Epidermal melanocyte (primary cell): ENCODE data around the gene TRIP10.

ENCODE experiments used
- DNase-seq: peaks from one replicate; pipeline ENCODE4 v3.0.0; 2011; ENCODE audit warnings: low spot score; ENCODE audit not compliant: insufficient read length

Gene TRIP10

DNA sequence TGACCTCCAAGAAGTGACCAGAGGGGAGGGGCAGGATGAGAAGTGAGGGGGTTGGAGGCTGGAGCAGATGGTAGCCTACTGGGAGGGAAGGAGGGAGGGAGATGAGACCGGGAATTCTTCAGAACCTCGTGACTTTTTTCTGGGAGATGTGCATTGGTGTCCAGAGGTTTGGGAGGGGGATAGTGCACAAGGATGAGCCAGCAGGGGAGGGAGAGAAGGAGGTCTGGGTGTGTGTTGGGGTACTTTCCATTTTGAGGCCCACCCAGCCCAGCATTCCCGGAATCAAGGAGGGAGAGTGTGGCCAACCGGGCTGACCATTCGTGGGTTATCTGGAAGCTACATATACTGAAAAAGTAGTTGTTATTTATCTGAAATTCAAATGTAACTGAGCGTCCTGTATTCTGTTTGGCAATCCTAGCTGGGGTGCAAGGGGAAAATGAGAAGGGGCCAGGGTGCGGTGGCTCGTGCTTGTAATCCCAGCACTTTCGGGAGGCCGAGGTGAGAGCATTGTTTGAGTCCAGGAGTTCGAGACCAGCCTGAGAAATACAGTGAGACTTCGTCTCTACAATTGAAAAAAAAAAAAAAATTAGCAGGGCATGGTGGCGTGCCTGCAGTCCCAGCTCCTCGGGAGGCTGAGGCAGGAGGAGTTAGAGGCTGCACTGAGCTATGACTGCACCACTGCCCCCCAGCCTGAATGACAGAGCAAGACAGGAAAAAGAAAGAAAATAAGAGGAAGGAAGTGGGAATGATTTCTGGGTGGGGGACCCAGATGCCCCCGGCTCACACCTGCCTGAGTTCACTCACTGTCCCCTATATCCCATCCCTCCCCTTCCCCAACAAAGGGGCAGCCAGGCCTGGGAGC, 14.6 kb upstream of the TRIP10 start:
- DNase-seq: no peak

- no peak for DNase-seq
These were observed 13.8 kb upstream of the TRIP10 start for GRCh38 chr19:6725513-6726231.

GRCh38 chr19:6728346-6728745, 11.1 kb upstream of the TRIP10 start:
- no peak for DNase-seq

- DNase-seq: no peak
These were observed 9.8 kb upstream of the TRIP10 start for GRCh38 chr19:6729573-6730152.

GRCh38 chr19:6730153-6730804, 9.2 kb upstream of the TRIP10 start:
- no peak for DNase-seq

DNA sequence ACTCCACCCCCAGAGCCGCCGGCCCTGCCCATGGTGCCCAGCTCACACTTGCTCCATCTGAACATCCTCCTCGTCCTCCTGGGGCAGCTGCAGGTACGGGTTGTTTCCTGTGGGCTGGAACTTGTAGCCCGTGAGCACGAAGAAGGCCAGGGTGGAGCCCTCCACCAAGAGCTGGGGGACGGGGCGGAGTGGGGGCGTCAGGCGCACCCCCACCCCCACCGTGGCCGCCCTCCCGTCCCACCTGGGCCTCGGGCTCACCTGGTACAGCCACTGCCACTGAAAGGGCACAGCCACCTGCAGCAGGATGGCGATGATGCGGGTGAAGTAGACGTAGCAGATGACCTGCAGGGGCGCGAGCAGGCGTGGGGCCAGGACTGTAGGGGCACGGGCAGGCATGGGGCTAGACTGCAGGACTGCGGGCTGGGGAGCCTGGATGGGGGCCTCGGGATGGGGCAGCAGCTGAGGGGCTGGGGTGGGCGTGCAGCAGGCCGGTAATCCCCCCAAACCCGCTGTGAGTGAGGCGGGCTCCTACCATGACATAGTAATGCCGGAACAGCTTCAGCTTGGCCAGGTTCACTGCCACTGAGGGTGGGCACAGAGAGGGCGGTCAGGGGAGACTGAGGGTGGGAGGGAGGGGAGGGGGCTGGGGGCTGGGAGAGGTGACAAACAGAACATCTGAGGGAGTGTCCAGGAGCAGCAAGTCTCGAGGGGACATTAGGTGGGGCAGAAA, 8.4 kb upstream of the TRIP10 start:
- no peak for DNase-seq

DNA sequence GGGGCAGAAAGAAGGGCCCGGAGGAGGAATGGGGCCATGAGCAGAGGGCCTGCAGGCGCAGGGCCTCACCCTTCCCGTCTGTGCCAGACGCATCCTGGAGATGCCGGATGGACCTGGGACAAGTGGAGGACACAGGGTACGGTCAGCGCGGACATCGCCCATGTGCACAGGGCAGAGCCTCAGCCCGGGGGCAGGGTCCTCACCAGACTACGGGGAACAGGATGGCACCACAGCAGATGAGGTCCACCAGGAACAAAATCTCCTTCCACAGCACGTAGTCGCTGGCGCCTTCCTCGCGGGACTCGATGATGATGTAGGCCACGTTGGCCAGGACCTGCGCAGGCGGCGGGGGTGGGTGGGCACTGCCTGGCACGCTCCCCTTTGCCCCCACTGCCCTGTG, 7.7 kb upstream of the TRIP10 start:
- DNase-seq: no peak

DNA sequence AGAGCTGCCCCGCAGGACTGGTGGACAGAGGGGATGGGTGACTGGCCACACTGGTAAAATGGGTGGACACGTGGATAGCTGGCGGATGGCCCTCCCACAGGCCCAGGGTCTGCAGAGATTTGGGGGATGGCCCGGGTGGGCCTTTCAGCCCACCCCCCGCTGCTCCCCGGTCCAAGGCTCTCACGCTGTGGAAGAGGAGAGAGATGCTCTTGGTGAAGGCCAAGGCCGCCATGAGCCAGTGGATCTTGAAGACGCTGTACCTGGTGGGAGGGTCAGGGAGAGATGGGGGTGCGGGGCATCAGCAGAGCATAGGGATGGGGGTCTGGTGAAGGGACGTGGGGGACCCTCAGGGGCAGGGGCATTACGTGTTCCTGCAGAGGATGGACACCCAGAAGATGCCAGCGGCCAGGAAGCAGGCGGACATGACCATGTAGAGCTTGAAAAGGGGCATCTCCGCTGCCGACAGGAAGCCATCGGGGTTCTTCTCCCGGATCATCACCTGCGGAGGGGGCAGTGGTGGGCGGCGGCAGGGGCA, 6.6 kb upstream of the TRIP10 start:
- DNase-seq: no peak

DNA sequence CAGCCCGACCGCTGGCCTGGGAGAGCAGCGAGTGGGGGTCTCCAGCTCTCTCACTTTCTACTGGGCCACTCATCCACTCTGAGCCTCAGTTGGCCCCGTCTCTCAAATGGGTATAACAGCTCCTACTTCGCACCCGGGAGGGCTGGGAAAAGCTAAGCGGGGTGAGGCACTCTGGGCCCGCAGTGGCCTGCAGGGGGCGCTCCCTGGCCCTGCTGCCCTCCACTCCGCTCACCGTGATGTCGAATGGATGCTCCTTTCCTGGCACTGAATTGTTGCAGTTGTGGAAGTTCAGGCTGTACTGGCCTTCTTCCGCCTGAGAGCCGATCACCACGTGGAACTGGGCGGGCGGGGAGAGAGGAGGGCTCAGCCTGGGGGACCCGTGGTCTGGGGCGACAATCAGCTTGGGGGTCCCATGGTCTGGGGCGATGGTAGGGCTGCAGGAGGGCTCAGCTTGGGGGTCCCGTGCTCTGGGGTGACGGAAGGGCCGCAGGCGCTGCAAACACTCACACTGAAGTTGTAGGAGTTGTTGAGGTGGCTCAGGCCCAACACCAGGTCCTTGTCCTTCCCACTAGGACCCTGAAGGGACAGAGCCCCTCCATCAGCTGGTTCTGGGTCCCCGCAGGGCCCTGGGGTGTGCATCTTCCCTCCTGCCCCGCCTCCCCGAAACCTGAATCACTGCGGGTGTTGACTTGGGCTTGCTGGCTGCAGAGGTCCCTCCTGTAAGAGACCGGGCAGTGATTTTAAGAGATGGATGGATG, 6.0 kb upstream of the TRIP10 start:
- no peak for DNase-seq

DNA sequence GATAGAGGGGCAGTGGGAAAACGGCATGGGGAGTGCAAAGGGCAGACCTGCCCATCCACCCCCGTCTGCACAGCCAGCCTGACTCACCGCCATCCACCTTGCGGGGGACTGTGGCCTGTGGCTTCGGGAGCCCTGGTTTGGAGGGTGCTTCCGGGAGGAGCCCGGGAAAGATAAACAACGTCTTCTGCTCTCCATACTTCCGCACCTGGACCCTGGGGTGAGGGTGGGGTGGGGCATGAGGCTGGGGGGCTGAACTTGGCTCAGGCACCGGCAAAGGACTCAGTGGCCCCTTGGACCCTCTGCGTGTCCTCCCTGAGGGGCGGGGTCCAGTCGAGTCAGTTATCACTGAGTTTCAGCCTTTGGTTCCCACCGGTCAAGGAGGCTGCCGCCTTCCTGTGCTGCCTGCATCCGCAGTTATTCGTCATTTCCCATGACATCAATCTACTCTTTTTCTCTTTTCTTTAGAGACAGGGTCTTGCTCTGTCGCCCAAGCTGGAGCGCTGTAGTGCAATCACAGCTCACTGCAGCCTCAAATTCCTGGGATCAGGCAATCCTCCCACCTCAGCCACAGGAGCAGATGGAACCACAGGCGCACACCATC, 5.3 kb upstream of the TRIP10 start:
- DNase-seq: no peak

GRCh38 chr19:6735181-6735911, 4.1 kb upstream of the TRIP10 start:
- DNase-seq: no peak

DNA sequence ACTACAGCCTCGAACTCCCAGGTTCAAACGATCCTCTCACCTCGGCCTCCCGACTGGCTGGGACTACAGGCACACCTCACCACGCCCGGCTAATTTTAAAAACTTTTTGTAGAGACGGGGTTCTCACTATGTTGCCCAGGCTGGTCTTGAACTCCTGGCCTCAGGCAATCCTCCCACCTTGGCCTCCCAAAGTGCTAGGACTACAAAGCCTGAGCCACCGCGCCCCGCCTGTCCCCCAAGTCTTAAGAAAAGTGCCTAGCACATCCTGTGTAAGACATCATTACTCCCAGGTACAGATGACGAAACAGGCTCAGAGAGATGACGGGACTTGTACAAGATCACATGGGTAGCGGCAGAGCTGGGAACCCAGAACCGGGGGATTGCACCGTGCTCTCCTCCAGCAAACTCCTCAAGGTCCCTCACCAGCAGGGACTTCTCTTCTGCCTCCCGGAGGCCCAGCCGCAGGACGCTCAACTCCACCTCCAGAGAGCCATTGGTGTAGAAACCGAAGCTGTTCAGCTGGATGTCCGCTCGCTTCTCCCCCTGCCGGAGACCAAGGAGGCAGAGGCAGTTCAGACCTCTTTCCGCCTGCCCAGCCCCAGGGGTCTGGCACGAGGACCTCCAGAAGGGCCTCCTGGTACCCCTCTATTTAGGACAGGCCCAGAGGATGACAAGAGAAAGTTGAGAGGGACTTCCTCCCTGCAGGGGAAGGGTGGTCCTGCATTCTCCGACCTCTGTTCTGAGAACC, 3.1 kb upstream of the TRIP10 start:
- peak; percentile 95 for DNase-seq

DNA sequence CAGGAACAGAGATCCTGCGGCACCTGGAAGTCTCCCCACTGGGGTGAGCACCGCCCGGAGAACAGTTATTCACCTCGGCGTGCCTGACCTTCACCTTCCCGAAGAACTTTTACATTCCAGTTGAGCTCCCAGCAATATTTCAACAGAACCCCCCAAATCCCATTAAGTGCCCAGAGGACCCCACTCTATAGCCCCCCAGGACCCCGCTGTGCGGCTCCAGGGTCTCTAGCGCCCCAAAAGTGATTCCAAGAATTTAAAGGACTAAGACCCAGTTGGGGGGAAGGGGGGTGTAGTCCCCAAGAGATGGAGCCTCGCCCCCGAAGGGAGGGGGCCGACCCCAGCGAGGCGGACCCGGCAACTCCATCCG, 2.6 kb upstream of the TRIP10 start:
- no peak for DNase-seq

GRCh38 chr19:6737284-6737872, 2.1 kb upstream of the TRIP10 start, which contains the start of gene GPR108:
Gene GPR108 (minus strand): TSS chr19:6737580. CDS start chr19:6737576, 4 bp downstream.
- peak; percentile 99 for DNase-seq

DNA sequence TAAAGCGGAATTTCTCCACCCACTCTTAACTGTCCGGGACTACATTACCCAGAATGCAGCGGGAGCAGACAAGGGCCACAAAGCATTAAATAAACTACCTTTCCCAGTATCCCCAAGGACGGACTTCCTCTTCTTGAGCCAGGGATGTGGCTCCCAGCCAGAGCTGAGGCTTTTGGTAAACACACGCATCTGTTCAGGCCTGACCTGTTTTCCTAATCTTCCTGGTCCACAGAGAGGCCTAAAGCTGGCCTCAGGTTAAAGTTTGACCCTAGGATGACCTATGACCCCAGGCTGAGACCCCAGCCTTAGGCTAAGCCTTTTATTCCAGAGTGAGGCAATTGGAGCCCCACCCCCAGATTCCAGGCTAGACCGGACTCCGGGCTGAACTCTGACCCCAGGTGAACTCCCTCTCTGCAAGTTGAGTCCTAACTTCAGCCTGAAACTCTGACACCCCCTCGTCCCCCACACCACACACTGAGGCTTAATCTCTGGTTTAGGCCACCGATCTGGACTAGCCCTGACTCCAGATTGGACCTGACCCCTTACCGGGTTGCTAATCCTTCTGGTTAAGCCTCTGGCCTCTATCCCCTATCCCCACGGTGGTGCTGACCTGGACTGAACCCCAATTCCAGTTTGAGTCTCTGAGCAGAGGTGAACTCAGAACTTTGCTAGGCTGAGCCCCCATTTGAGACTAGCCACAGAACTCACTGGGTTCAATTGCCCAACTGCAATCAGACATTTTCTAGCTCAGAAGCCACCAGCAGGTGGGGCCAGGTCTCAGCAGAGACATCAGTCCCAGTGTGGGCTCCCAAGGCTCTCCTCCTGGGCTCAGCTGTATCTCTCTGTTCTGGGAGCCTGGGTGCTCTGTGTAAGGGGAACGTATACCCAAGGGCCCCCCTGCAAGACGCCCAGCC, 1.4 kb upstream of the TRIP10 start:
- DNase-seq: no peak

DNA sequence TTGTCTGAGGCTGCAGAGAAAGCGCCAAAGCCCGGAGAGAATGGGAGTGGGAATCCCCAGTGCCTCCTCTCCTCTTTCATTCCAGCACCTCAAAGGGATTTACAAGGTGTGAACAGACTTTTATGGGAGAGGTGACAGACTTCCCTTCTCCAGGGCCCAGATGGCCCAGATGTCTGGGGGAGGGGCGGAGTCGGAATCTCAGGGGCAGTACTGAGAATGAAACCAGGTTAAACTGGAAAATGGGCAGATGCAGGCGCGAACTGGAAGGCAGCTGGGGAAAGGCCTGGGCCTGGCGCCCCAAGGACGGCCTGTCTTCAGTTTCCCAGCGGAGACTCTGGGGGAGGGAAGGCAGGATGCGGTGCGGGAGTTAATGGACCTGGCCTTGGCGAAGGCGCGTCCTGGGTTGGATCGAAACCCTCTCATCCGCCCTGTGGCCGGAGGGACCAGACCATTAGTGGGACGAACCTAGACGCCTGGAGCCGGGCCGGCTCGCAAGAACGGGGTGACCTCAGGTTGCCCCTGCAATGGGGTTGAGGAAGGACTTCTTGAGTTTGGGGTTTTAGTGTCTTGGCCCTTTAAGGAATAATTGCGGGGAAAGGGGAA, 592 bp upstream of the TRIP10 start:
- no peak for DNase-seq
